Dermis microvascular lymphatic vessel endothelial cell (primary cell): ENCODE results near the gene CYP2A6. TPM values are rescaled to one million over a fixed set of nuclear protein-coding genes. Genes with fewer than 3 reads are reported as not detected.

Source experiments
- DNase-seq, 2 donors: peaks; one replicate each; pipeline versions ENCODE4 v3.0.0 to v3.0.0-alpha.2; 2010; ENCODE audit warnings: low read depth in 2 of 2
- total RNA-seq: library from RNA; depleted of rRNA; stranded (reverse); fragments of >200 nt; gene quantifications from 2 replicates; pipeline ENCODE4 v1.2.1, GENCODE V29; 2014

CYP2A6 gene
- total RNA-seq, 1 donor from 2014 or later: not detected

DNA sequence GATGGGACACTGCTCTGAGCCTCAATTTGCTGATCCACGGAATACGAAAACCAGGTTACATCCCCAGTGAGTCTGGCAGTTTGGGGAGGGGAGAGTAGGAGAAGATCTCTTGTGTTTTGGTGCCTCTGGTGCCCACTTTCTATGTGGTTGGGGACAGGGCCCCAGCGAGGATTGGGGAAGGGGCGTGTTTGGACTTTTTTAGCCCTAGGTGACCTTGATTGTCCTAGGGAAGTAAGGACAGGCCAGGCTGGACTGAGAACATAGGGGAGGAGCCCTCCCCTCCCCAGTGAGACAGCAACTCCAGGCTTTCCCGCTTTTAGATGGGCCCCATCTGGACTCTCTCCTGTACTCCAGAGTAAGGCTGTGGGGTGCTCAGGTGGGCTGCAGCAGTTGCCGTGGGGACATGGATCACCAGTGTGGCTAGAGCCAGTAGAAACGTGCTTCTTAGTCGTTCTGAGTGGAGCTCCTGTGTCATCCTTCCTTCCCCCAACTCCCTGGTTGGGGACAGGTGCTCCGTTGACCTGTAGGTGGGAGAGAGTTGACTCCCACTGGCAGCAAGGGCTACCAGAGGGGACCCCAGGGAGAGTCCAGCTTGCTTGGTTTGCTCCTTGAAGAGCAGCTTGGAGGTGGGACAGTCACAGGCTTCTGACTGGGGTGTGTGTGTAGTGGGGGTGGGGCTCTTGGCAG lies 46.9 kb downstream of the CYP2A6 start:
- DNase-seq: no peak

- no peak for DNase-seq
Observed at GRCh38 chr19:40802300-40803169, 47.7 kb downstream of the CYP2A6 start.

- no peak for DNase-seq
Observed at GRCh38 chr19:40801426-40802299, 48.6 kb downstream of the CYP2A6 start.

DNA sequence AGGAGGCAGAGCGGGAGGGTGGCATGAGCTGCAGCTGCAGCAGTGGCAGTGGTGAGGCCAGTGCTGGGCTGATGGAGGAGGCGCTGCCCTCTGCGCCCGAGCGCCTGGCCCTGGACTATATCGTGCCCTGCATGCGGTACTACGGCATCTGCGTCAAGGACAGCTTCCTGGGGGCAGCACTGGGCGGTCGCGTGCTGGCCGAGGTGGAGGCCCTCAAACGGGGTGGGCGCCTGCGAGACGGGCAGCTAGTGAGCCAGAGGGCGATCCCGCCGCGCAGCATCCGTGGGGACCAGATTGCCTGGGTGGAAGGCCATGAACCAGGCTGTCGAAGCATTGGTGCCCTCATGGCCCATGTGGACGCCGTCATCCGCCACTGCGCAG lies 49.3 kb downstream of the CYP2A6 start:
- no peak for DNase-seq

GRCh38 chr19:40800339-40800996 lies 49.8 kb downstream of the CYP2A6 start:
- no peak for DNase-seq

DNA sequence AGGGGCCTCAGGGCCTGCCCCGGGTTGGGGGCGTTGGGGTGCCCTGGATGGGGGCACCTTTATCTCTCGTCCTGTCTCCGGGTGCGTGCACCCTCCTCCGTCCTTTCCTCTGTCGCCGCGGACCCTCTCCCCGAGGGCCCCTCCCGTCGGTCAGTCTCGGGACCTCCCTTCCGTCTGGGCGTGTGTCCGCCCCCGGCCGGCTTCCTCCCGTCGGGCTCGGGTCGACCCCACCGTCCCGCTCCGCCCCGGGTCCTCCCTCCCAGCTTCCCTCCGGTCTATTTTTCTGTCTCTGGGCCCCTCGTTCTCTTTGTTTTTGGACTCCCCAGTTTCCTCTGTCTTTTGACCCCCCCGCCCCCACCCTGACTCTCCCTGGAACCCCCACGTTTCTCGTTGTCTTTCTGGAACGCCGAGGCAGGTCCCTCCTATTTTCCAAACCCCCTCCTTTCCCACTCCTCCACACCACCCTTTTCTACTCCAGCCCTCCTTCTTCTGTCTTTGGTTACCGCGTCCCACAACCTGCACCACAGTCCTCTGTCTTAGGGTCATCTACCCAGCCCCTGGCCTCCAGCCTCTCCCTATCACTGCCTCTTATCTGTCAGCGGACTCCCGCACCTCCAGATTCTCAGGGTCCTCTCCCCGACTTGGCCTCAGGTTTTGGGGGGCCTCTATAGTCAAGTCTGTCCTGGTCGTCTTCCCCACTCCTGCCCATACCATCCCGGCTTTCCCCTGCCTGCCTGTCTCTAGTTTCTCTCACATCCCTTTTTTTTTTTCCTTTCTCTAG lies 50.5 kb downstream of the CYP2A6 start:
- peak; percentile 52 to 76 for DNase-seq

GRCh38 chr19:40798683-40799557 lies 51.3 kb downstream of the CYP2A6 start, which contains the start of gene EGLN2:
Gene EGLN2, plus strand, starts transcription at chr19:40799191. Its CDS starts 1,382 bp downstream, at chr19:40800573.
- peak; percentile 98 to 100 for DNase-seq

GRCh38 chr19:40797963-40798682 lies 52.1 kb downstream of the CYP2A6 start:
- peak; percentile 52 to 78 for DNase-seq

GRCh38 chr19:40797166-40797962 lies 52.9 kb downstream of the CYP2A6 start:
- DNase-seq: no peak

Other genes starting within 250 kb of the CYP2A6 start
- 12.3 and 60.8 TPM in 2 replicates for gene LTBP4, start 249.1 kb downstream of the CYP2A6 start, total RNA-seq
- 6.8 and 10.9 TPM in 2 replicates for gene NUMBL, start 159.8 kb downstream of the CYP2A6 start, total RNA-seq
- 12.6 and 20.0 TPM in 2 replicates for gene COQ8B, start 133.6 kb downstream of the CYP2A6 start, total RNA-seq
- 18.2 and 25.3 TPM in 2 replicates for gene ITPKC, start 133.3 kb downstream of the CYP2A6 start, total RNA-seq
- 0.26 and 0.76 TPM in 2 replicates for gene ACTMAP, start 100.0 kb downstream of the CYP2A6 start, total RNA-seq
- 30.7 and 40.2 TPM in 2 replicates for gene SNRPA, start 99.2 kb downstream of the CYP2A6 start, total RNA-seq
- not detected in 2 replicates for gene MIA, start 74.9 kb downstream of the CYP2A6 start, total RNA-seq
- gene RAB4B, start 72.2 kb downstream of the CYP2A6 start, total RNA-seq: 8.6 and 14.4 TPM in 2 replicates
- gene EGLN2, start 51.3 kb downstream of the CYP2A6 start, total RNA-seq: 94.1 and 144 TPM in 2 replicates
- gene CYP2A7, start 31.8 kb upstream of the CYP2A6 start, total RNA-seq: not detected in 2 replicates
- not detected in 2 replicates for gene CYP2B6, start 140.8 kb upstream of the CYP2A6 start, total RNA-seq
- not detected in 2 replicates for gene CYP2A13, start 238.0 kb upstream of the CYP2A6 start, total RNA-seq